ENCODE measurements around the gene TMEM247.

Gene TMEM247

GRCh38 chr2:46493241-46493970, 14.0 kb downstream of the TMEM247 start:
- peaks cover 11% of the 10 kb centered on the region for H3K27me3 Mint-ChIP-seq
- ATAC-seq (no peak), DNase-seq (no peak)
- H3K9me3 Mint-ChIP-seq: no peaks in the 10 kb centered on the region
- H3K27ac Mint-ChIP-seq: no peak overlapping the region
- no peak overlapping the region for H3K4me3 Mint-ChIP-seq
- H3K4me1 Mint-ChIP-seq: no peaks in the 10 kb centered on the region

GRCh38 chr2:46493971-46494250, 14.5 kb downstream of the TMEM247 start:
- no peaks in the 10 kb centered on the region for H3K9me3 Mint-ChIP-seq
- ATAC-seq: no peak
- H3K27ac Mint-ChIP-seq: no peak overlapping the region
- no peak overlapping the region for H3K4me3 Mint-ChIP-seq
- H3K27me3 Mint-ChIP-seq: peaks cover 14% of the 10 kb centered on the region
- H3K4me1 Mint-ChIP-seq: no peaks in the 10 kb centered on the region
- no peak for DNase-seq

GRCh38 chr2:46494596-46494995, 15.2 kb downstream of the TMEM247 start:
- Mint-ChIP-seq H3K9me3 (no peaks in the 10 kb centered on the region), H3K4me3 (no peak overlapping the region), H3K27ac (no peak overlapping the region), H3K4me1 (no peaks in the 10 kb centered on the region), H3K27me3 (peaks cover 14% of the 10 kb centered on the region)
- ATAC-seq (no peak), DNase-seq (no peak)

- no peaks in the 10 kb centered on the region for H3K9me3 Mint-ChIP-seq
- no peak overlapping the region for H3K27ac Mint-ChIP-seq
- no peak for ATAC-seq
- H3K4me1 Mint-ChIP-seq: peaks cover 7% of the 10 kb centered on the region
- DNase-seq: no peak
- H3K4me3 Mint-ChIP-seq: no peak overlapping the region
- H3K27me3 Mint-ChIP-seq: peaks cover 14% of the 10 kb centered on the region
Measured at GRCh38 chr2:46495231-46496030, 16.1 kb downstream of the TMEM247 start.

- H3K27ac Mint-ChIP-seq: no peak overlapping the region
Measured at GRCh38 chr2:46497766-46498165, 18.4 kb downstream of the TMEM247 start.

GRCh38 chr2:46498681-46499080, 19.3 kb downstream of the TMEM247 start:
- Mint-ChIP-seq H3K27me3 (peaks cover 14% of the 10 kb centered on the region), H3K4me3 (peak overlapping the region; percentile 56 to 95), H3K9me3 (no peaks in the 10 kb centered on the region), H3K4me1 (peaks cover 7% of the 10 kb centered on the region), H3K27ac (peak overlapping the region in 1 of 2 donors; percentile 30)
- DNase-seq (no peak), ATAC-seq (no peak)

More at GRCh38 chr2:46497766-46498165, 18.4 kb downstream of the TMEM247 start:
- Mint-ChIP-seq H3K27me3 (peaks cover 14% of the 10 kb centered on the region), H3K9me3 (no peaks in the 10 kb centered on the region), H3K4me3 (no peak overlapping the region), H3K4me1 (peaks cover 7% of the 10 kb centered on the region)
- ATAC-seq (no peak), DNase-seq (no peak)

GRCh38 chr2:46499392-46499785, 20.0 kb downstream of the TMEM247 start:
- Mint-ChIP-seq H3K27ac (peak overlapping the region in 1 of 2 donors; percentile 29), H3K4me1 (peaks cover 7% of the 10 kb centered on the region), H3K9me3 (no peaks in the 10 kb centered on the region), H3K27me3 (peaks cover 14% of the 10 kb centered on the region), H3K4me3 (peak overlapping the region; percentile 90 to 95)
- ATAC-seq: no peak
- DNase-seq: no peak

- DNase-seq: no peak
- H3K27ac Mint-ChIP-seq: no peak overlapping the region
- peaks cover 7% of the 10 kb centered on the region for H3K4me1 Mint-ChIP-seq
- peaks cover 14% of the 10 kb centered on the region for H3K27me3 Mint-ChIP-seq
- no peak overlapping the region for H3K4me3 Mint-ChIP-seq
- H3K9me3 Mint-ChIP-seq: no peaks in the 10 kb centered on the region
- ATAC-seq: no peak
Measured at GRCh38 chr2:46500801-46501200, 21.4 kb downstream of the TMEM247 start.

GRCh38 chr2:46502291-46502885, 23.0 kb downstream of the TMEM247 start:
- no peaks in the 10 kb centered on the region for H3K9me3 Mint-ChIP-seq
- peaks cover 7% of the 10 kb centered on the region for H3K4me1 Mint-ChIP-seq
- DNase-seq (no peak), ATAC-seq (no peak)
- H3K27ac Mint-ChIP-seq: no peak overlapping the region
- no peak overlapping the region for H3K4me3 Mint-ChIP-seq
- H3K27me3 Mint-ChIP-seq: peaks cover 14% of the 10 kb centered on the region

GRCh38 chr2:46503686-46504085, 24.3 kb downstream of the TMEM247 start:
- no peak for DNase-seq
- Mint-ChIP-seq H3K9me3 (no peaks in the 10 kb centered on the region), H3K4me1 (peaks cover 7% of the 10 kb centered on the region), H3K4me3 (no peak overlapping the region), H3K27me3 (peaks cover under 1% of the 10 kb centered on the region), H3K27ac (peak overlapping the region in 1 of 2 donors; percentile 49)
- ATAC-seq: no peak

- peaks cover 7% of the 10 kb centered on the region for H3K4me1 Mint-ChIP-seq
- ATAC-seq: no peak
- no peaks in the 10 kb centered on the region for H3K9me3 Mint-ChIP-seq
- H3K27ac Mint-ChIP-seq: no peak overlapping the region
- DNase-seq: no peak
- no peaks in the 10 kb centered on the region for H3K27me3 Mint-ChIP-seq
- H3K4me3 Mint-ChIP-seq: no peak overlapping the region
Measured at GRCh38 chr2:46504221-46504620, 24.9 kb downstream of the TMEM247 start.

GRCh38 chr2:46504685-46505471, 25.5 kb downstream of the TMEM247 start:
- no peaks in the 10 kb centered on the region for H3K9me3 Mint-ChIP-seq
- no peak overlapping the region for H3K27ac Mint-ChIP-seq
- H3K4me3 Mint-ChIP-seq: no peak overlapping the region
- H3K27me3 Mint-ChIP-seq: no peaks in the 10 kb centered on the region
- no peak for DNase-seq
- no peak for ATAC-seq
- H3K4me1 Mint-ChIP-seq: peaks cover 5% of the 10 kb centered on the region

GRCh38 chr2:46505472-46505783, 26.1 kb downstream of the TMEM247 start:
- DNase-seq (no peak), ATAC-seq (no peak)
- Mint-ChIP-seq H3K4me3 (no peak overlapping the region), H3K27ac (no peak overlapping the region), H3K9me3 (no peaks in the 10 kb centered on the region), H3K4me1 (no peaks in the 10 kb centered on the region), H3K27me3 (no peaks in the 10 kb centered on the region)

GRCh38 chr2:46506131-46506706, 26.9 kb downstream of the TMEM247 start:
- DNase-seq: no peak
- no peak overlapping the region for H3K27ac Mint-ChIP-seq

GRCh38 chr2:46508312-46508711, 28.9 kb downstream of the TMEM247 start:
- H3K9me3 Mint-ChIP-seq: no peaks in the 10 kb centered on the region
- no peak for ATAC-seq
- H3K4me1 Mint-ChIP-seq: peaks cover 15% of the 10 kb centered on the region
- H3K27ac Mint-ChIP-seq: no peak overlapping the region
- no peaks in the 10 kb centered on the region for H3K27me3 Mint-ChIP-seq
- H3K4me3 Mint-ChIP-seq: no peak overlapping the region
- DNase-seq: no peak

More at GRCh38 chr2:46506131-46506706, 26.9 kb downstream of the TMEM247 start:
- Mint-ChIP-seq H3K27me3 (no peaks in the 10 kb centered on the region), H3K4me3 (no peak overlapping the region), H3K9me3 (no peaks in the 10 kb centered on the region), H3K4me1 (peaks cover under 1% of the 10 kb centered on the region)
- ATAC-seq: no peak

All from stimulated activated naive CD8-positive, alpha-beta T cell treated with anti-CD3 and anti-CD28 coated beads, Interleukin-15, amount 100 ng/mL, for 72 hours (primary cell).